Suprapubic skin (tissue), 4 donors: ENCODE measurements around the gene PWWP2A. TPM values are rescaled to one million over a fixed set of nuclear protein-coding genes. Genes with fewer than 3 reads are reported as not detected.

Experiments
- DNase-seq, 2 donors: peaks; one replicate each; pipeline ENCODE4 v3.0.0-alpha.2; 2019; ENCODE audit warnings: low spot score in 2 of 2
- H3K27ac ChIP-seq: fragments of 200-600 bp; sonication (generic); one replicate; pipeline ENCODE4 v1.5.1; 2019
- H3K27me3 ChIP-seq: fragments of 200-600 bp; sonication (generic); one replicate; pipeline ENCODE4 v1.5.1; 2019
- H3K36me3 ChIP-seq: fragments of 200-600 bp; sonication (generic); one replicate; pipeline ENCODE4 v1.5.1; 2019
- H3K4me1 ChIP-seq: fragments of 200-600 bp; sonication (generic); one replicate; pipeline ENCODE4 v1.5.1; 2019
- H3K4me3 ChIP-seq: fragments of 200-600 bp; sonication (generic); one replicate; pipeline ENCODE4 v1.5.1; 2019; ENCODE audit warnings: mild to moderate bottlenecking
- H3K9me3 ChIP-seq: fragments of 200-600 bp; sonication (generic); one replicate; pipeline ENCODE4 v1.5.1; 2019
- CTCF ChIP-seq, 2 donors: fragments of 200-600 bp in 1 of 2; fragments of 450-650 bp in 1 of 2; sonication (generic) in 1 of 2; IDR thresholded peaks; one replicate each; pipeline ENCODE4 v1.5.1; 2016 to 2019; ENCODE audit warnings: antibody characterized with exemption in 2 of 2, mild to moderate bottlenecking in 1 of 2, moderate library complexity in 1 of 2
- EP300 ChIP-seq: sonication (generic); formaldehyde crosslinking; IDR thresholded peaks from one replicate; pipeline ENCODE4 v1.6.1; 2017; ENCODE audit warnings: antibody characterized with exemption
- POLR2A ChIP-seq, 2 donors: fragments of 450-650 bp; IDR thresholded peaks; one replicate each; pipeline ENCODE4 v1.6.1; 2017; ENCODE audit warnings: antibody characterized with exemption in 2 of 2, mild to moderate bottlenecking in 2 of 2, moderate library complexity in 2 of 2
- POLR2AphosphoS5 ChIP-seq, 3 donors: sonication (generic); formaldehyde crosslinking; IDR thresholded peaks; one replicate each; pipeline ENCODE4 v1.6.1; 2017; ENCODE audit warnings: antibody characterized with exemption in 3 of 3
- WGBS: methylation state at CpG from one replicate; pipeline ENCODE4 v1.1.5; 2018; 5-methylcytosine and 5-hydroxymethylcytosine counted together
- total RNA-seq, 4 donors: library from RNA; depleted of rRNA; stranded (reverse); fragments of >200 nt; gene quantifications; one replicate each; pipeline ENCODE4 v1.1.0, GENCODE V29; 2016

PWWP2A gene
- total RNA-seq, 4 donors from 2014 or later = 24.7 to 42.3 (median 31.4) TPM

GRCh38 chr5:160096178-160096577, 23.1 kb downstream of the PWWP2A start:
- 98% methylated on average over 2 of the region's 2 CpGs for WGBS
- H3K4me3 ChIP-seq = no peak overlapping the region
- no peaks in the 10 kb centered on the region for H3K4me1 ChIP-seq
- no peaks in the 10 kb centered on the region for H3K9me3 ChIP-seq
- H3K36me3 ChIP-seq = peaks cover 27% of the 10 kb centered on the region
- H3K27ac ChIP-seq = no peak overlapping the region
- H3K27me3 ChIP-seq = no peaks in the 10 kb centered on the region
- DNase-seq = no peak
- no peak for TF ChIP-seq CTCF (IDR thresholded peaks at IDR 0.05)
- TF ChIP-seq POLR2AphosphoS5 (IDR thresholded peaks at IDR 0.05) = no peak
- no peak for TF ChIP-seq POLR2A (IDR thresholded peaks at IDR 0.05)

- H3K27ac ChIP-seq = no peak overlapping the region
- no peaks in the 10 kb centered on the region for H3K4me1 ChIP-seq
- H3K27me3 ChIP-seq = no peaks in the 10 kb centered on the region
- no peaks in the 10 kb centered on the region for H3K9me3 ChIP-seq
- no peak for TF ChIP-seq EP300
- TF ChIP-seq POLR2AphosphoS5 (IDR thresholded peaks at IDR 0.05) = no peak
- no peak for TF ChIP-seq CTCF (IDR thresholded peaks at IDR 0.05)
- TF ChIP-seq POLR2A (IDR thresholded peaks at IDR 0.05) = no peak
- DNase-seq = no peak
- H3K36me3 ChIP-seq = peaks cover 22% of the 10 kb centered on the region
- H3K4me3 ChIP-seq = no peak overlapping the region
- 93% methylated on average over 11 of the region's 11 CpGs for WGBS
These were observed 26.1 kb downstream of the PWWP2A start for GRCh38 chr5:160092960-160093707.

DNA sequence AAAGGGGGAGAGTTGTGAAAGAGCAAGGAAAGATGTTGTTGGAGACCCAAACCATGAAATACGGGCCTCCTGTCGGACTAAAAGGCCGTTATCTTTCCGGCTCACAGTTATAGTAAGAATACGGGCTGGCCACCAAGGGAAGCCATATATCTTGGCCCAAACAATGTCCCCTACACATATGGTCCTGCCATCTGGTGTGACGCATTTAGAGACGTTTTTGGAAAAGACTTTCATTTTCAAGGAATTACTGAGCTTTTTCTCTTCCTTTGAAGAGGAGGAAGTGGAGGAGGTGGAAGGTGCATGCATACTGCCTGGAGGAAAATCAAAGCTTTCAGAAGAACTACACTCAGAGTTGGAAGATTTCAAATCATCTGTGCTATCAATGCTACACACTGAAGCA, 26.7 kb downstream of the PWWP2A start:
- Histone ChIP-seq H3K36me3 (peaks cover 22% of the 10 kb centered on the region), H3K4me1 (no peaks in the 10 kb centered on the region), H3K27ac (no peak overlapping the region), H3K27me3 (no peaks in the 10 kb centered on the region), H3K9me3 (no peaks in the 10 kb centered on the region), H3K4me3 (no peak overlapping the region)
- no peak for DNase-seq
- TF ChIP-seq POLR2A (IDR thresholded peaks at IDR 0.05) = no peak
- 90% methylated on average over 7 of the region's 7 CpGs for WGBS

- DNase-seq = no peak
- H3K27me3 ChIP-seq = no peaks in the 10 kb centered on the region
- no peak overlapping the region for H3K27ac ChIP-seq
- no peaks in the 10 kb centered on the region for H3K4me1 ChIP-seq
- 88% methylated on average over 1 of the region's 1 CpG for WGBS
- no peak overlapping the region for H3K4me3 ChIP-seq
- TF ChIP-seq POLR2A (IDR thresholded peaks at IDR 0.05) (no peak), EP300 (no peak), CTCF (IDR thresholded peaks at IDR 0.05) (no peak), POLR2AphosphoS5 (IDR thresholded peaks at IDR 0.05) (no peak)
- peaks cover 22% of the 10 kb centered on the region for H3K36me3 ChIP-seq
- no peaks in the 10 kb centered on the region for H3K9me3 ChIP-seq
These were observed 29.2 kb downstream of the PWWP2A start for GRCh38 chr5:160090059-160090458.

DNA sequence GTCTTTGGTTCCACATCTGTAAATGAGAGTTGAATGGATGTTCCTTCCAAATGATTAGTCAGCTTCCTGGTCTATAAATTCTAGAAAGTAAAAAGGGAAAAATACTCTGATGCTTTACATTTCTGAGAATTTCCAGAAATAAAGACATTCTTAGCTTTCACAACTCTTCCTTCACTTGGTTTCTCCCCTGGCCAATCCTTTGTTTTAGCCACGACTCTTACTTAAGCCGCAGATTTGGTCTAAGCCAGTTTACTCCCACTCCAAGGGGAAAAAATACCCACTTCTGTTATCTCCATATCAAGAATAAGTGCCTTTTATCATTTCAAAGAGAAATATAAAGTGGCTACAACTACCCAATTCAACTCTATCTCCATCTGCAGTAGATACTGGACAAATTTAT, 29.7 kb downstream of the PWWP2A start:
- no peak overlapping the region for H3K4me3 ChIP-seq
- no peak for TF ChIP-seq CTCF (IDR thresholded peaks at IDR 0.05)
- no peak for TF ChIP-seq POLR2A (IDR thresholded peaks at IDR 0.05)
- no peak for DNase-seq
- no peaks in the 10 kb centered on the region for H3K9me3 ChIP-seq
- WGBS = 88% methylated on average over 2 of the region's 2 CpGs
- H3K27ac ChIP-seq = no peak overlapping the region
- no peaks in the 10 kb centered on the region for H3K27me3 ChIP-seq
- no peaks in the 10 kb centered on the region for H3K4me1 ChIP-seq
- H3K36me3 ChIP-seq = peaks cover 22% of the 10 kb centered on the region

- H3K4me1 ChIP-seq = no peaks in the 10 kb centered on the region
- peaks cover 22% of the 10 kb centered on the region for H3K36me3 ChIP-seq
- no peaks in the 10 kb centered on the region for H3K27me3 ChIP-seq
- no peak for DNase-seq
- WGBS = 100% methylated on average over 1 of the region's 1 CpG
- H3K27ac ChIP-seq = no peak overlapping the region
- no peaks in the 10 kb centered on the region for H3K9me3 ChIP-seq
- H3K4me3 ChIP-seq = no peak overlapping the region
- TF ChIP-seq POLR2A (IDR thresholded peaks at IDR 0.05) (no peak), CTCF (IDR thresholded peaks at IDR 0.05) (no peak), POLR2AphosphoS5 (IDR thresholded peaks at IDR 0.05) (no peak), EP300 (no peak)
These were observed 30.4 kb downstream of the PWWP2A start for GRCh38 chr5:160088805-160089204.
